GM18502 (cell line): Measurements from ENCODE around the gene CXADR.

ENCODE experiments used
- ATAC-seq: cut with Tn5 transposase; IDR thresholded peaks from one replicate; pipeline ENCODE4 v1.9.1; 2021; ENCODE audit warnings: mild to moderate bottlenecking; ENCODE audit not compliant: unreplicated experiment, poor library complexity

CXADR gene

GRCh38 chr21:17585875-17586450, 73.1 kb downstream of the CXADR start:
- no peak for ATAC-seq

GRCh38 chr21:17590430-17590829, 77.6 kb downstream of the CXADR start:
- ATAC-seq, result no peak

- peak; percentile 47 for ATAC-seq
These were observed 84.8 kb downstream of the CXADR start for GRCh38 chr21:17597680-17598079.

- ATAC-seq, result peak; percentile 82
These were observed 85.6 kb downstream of the CXADR start for GRCh38 chr21:17598437-17598836.

- no peak for ATAC-seq
These were observed 90.0 kb downstream of the CXADR start for GRCh38 chr21:17602874-17603273.

- no peak for ATAC-seq
These were observed 94.8 kb downstream of the CXADR start for GRCh38 chr21:17607684-17608083.

GRCh38 chr21:17609681-17610080, 96.8 kb downstream of the CXADR start:
- ATAC-seq, result no peak

GRCh38 chr21:17610911-17611310, 98.1 kb downstream of the CXADR start:
- no peak for ATAC-seq

GRCh38 chr21:17611414-17612022, 98.7 kb downstream of the CXADR start:
- peak; percentile 71 for ATAC-seq

- ATAC-seq, result peak; percentile 8
These were observed 99.3 kb downstream of the CXADR start for GRCh38 chr21:17612023-17612564.

- peak; percentile 75 for ATAC-seq
These were observed 99.9 kb downstream of the CXADR start, which contains the start of gene BTG3 for GRCh38 chr21:17612565-17613241. Gene BTG3 (minus strand): TSS chr21:17612901. CDS start chr21:17609144, 3,757 bp downstream.

GRCh38 chr21:17613242-17613676, 100.4 kb downstream of the CXADR start:
- no peak for ATAC-seq

GRCh38 chr21:17616831-17617230, 104.0 kb downstream of the CXADR start:
- ATAC-seq, result no peak

- ATAC-seq, result no peak
These were observed 109.2 kb downstream of the CXADR start for GRCh38 chr21:17622018-17622417.

GRCh38 chr21:17631195-17631594, 118.4 kb downstream of the CXADR start:
- no peak for ATAC-seq

- no peak for ATAC-seq
These were observed 123.9 kb downstream of the CXADR start for GRCh38 chr21:17636711-17637110.

- no peak for ATAC-seq
These were observed 128.0 kb downstream of the CXADR start for GRCh38 chr21:17640821-17641220.
